Heart left ventricle (tissue), 13 donors: Measurements from ENCODE around the gene ESRRG.

Experiments
- POLR2A ChIP-seq, 2 donors: fragments of 450-650 bp; IDR thresholded peaks; one replicate each; pipeline ENCODE4 v1.6.1; 2017; ENCODE audit warnings: antibody characterized with exemption in 2 of 2, mild to moderate bottlenecking in 2 of 2, moderate library complexity in 2 of 2
- TF ChIP-seq, protein P1 (sequence below), 12 donors: fragments of 200-600 bp; sonication (generic) in 4 of 12; IDR thresholded peaks; one replicate each; pipeline versions ENCODE4 v1.5.0 to v1.8.0; 2018 to 2022; ENCODE audit warnings: antibody characterized with exemption in 12 of 12, mild to moderate bottlenecking in 5 of 12
- donor health status: ischemic (EF 13 %, LVEDD 7.1; RV severe dilation, severe dysfunction).
- donor health status: DM: no; HTN: yes; CAD: no.
- donor health status: DM: no; HTN: no; CAD: no.
- donor health status: ischemic (EF 25% LVEDD 6.9; RV normal size, moderate dysfunction).
- donor health status: ischemic (EF 25% LVEDD 5.7; RV mildly dilated, moderate dysfunction).
- donor health status: ischemic (EF 35%, LVEDD 5.7; RV mildly dilated, moderate dysfunction).
- donor health status: nonischemic (EF 11% LVEDD 7.7; RV severe dilation, severe dysfunction).
- donor health status: DM: yes; HTN: yes; CAD: no.
- donor health status: PGD.
- donor health status: ischemic (EF 29% LVEDD 5.4; RV normal size, mild dysfunction).
- donor health status: nonischemic (EF 23%, LVEDD 6.1; RV moderate dilation, normal function).

DNA sequence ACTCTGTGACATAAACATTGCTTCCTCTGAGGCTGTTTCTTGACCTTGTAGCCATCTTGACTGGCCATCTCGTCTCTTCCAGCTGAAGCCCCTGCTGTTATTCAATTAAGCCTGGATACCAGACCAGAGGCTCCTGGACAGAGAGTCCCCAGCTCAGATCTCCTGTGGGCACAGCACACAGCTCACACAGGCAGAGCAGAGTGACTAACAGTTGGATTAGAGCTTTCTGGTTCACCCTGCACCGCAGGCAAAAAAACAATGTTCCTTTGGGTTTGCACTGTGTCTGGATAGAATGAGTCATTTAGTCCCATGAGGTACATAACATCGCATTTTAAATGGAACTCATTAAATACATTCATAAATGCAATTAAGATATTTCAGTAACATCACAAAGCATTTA, 266.5 kb downstream of the ESRRG start:
- TF ChIP-seq, protein P1, sequence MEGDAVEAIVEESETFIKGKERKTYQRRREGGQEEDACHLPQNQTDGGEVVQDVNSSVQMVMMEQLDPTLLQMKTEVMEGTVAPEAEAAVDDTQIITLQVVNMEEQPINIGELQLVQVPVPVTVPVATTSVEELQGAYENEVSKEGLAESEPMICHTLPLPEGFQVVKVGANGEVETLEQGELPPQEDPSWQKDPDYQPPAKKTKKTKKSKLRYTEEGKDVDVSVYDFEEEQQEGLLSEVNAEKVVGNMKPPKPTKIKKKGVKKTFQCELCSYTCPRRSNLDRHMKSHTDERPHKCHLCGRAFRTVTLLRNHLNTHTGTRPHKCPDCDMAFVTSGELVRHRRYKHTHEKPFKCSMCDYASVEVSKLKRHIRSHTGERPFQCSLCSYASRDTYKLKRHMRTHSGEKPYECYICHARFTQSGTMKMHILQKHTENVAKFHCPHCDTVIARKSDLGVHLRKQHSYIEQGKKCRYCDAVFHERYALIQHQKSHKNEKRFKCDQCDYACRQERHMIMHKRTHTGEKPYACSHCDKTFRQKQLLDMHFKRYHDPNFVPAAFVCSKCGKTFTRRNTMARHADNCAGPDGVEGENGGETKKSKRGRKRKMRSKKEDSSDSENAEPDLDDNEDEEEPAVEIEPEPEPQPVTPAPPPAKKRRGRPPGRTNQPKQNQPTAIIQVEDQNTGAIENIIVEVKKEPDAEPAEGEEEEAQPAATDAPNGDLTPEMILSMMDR (IDR thresholded peaks at IDR 0.05), result no peak
- no peak for TF ChIP-seq POLR2A (IDR thresholded peaks at IDR 0.05)
